ENCODE results near the gene CDK1. TPM values are rescaled to one million over a fixed set of nuclear protein-coding genes. Genes with fewer than 3 reads are reported as not detected.

The CDK1 gene
- polyA plus RNA-seq, 1 experiment, result 16.8 TPM

GRCh38 chr10:60753817-60754216 is 24.5 kb upstream of the CDK1 start:
- no peak overlapping the region for H3K4me3 ChIP-seq (ENCODE audit: low read depth, low read length)
- H3K36me3 ChIP-seq (ENCODE audit: control insufficient read depth, insufficient read depth, low read length), result no peaks in the 10 kb centered on the region
- DNase-seq (ENCODE audit: low read depth), result no peak
- no peak for TF ChIP-seq CTCF (IDR thresholded peaks at IDR 0.05; ENCODE audit: insufficient read depth, low read depth, low read length)
- ChIA-PET CTCF (no interaction called here), POLR2A (no interaction called here)
- 0 out of 2 replicates have a peak, but pooled peaks cover under 1% of the 10 kb centered on the region for H3K27me3 ChIP-seq (ENCODE audit: control insufficient read depth, insufficient read depth, low read length)

GRCh38 chr10:60757420-60757895 is 20.8 kb upstream of the CDK1 start:
- no peaks in the 10 kb centered on the region; the same call in 1 of the 2 replicates for H3K27me3 ChIP-seq (ENCODE audit: control insufficient read depth, insufficient read depth, low read length)
- CTCF ChIA-PET, result interaction anchor here (1.4 kb wide), 1 partner anchor 10 kb away, joined by 3 read pairs; no protein-coding TSS in a partner anchor
- no peaks in the 10 kb centered on the region for H3K36me3 ChIP-seq (ENCODE audit: control insufficient read depth, insufficient read depth, low read length)
- POLR2A ChIA-PET, result no interaction called here
- H3K4me3 ChIP-seq (ENCODE audit: low read depth, low read length), result no peak overlapping the region
- TF ChIP-seq CTCF (IDR thresholded peaks at IDR 0.05; ENCODE audit: insufficient read depth, low read depth, low read length), result no peak
- DNase-seq (ENCODE audit: low read depth), result no peak

GRCh38 chr10:60759181-60759580 is 19.1 kb upstream of the CDK1 start:
- ChIA-PET CTCF (interaction anchor here (0.6 kb wide), 1 partner anchor 89 kb away, joined by 3 read pairs; no protein-coding TSS in a partner anchor), POLR2A (no interaction called here)
- H3K27me3 ChIP-seq (ENCODE audit: control insufficient read depth, insufficient read depth, low read length), result no peaks in the 10 kb centered on the region; the same call in 1 of the 2 replicates
- no peaks in the 10 kb centered on the region for H3K36me3 ChIP-seq (ENCODE audit: control insufficient read depth, insufficient read depth, low read length)
- H3K4me3 ChIP-seq (ENCODE audit: low read depth, low read length), result no peak overlapping the region
- DNase-seq (ENCODE audit: low read depth), result no peak
- no peak for TF ChIP-seq CTCF (IDR thresholded peaks at IDR 0.05; ENCODE audit: insufficient read depth, low read depth, low read length)

- H3K4me3 ChIP-seq (ENCODE audit: low read depth, low read length), result no peak overlapping the region
- POLR2A ChIA-PET, result no interaction called here
- no peak for DNase-seq (ENCODE audit: low read depth)
- CTCF ChIA-PET, result interaction anchor here (1.3 kb wide), 1 partner anchor 11 kb away, joined by 3 read pairs; no protein-coding TSS in a partner anchor
- no peak for TF ChIP-seq CTCF (IDR thresholded peaks at IDR 0.05; ENCODE audit: insufficient read depth, low read depth, low read length)
- H3K27me3 ChIP-seq (ENCODE audit: control insufficient read depth, insufficient read depth, low read length), result no peaks in the 10 kb centered on the region; the same call in 1 of the 2 replicates
- no peaks in the 10 kb centered on the region for H3K36me3 ChIP-seq (ENCODE audit: control insufficient read depth, insufficient read depth, low read length)
Observed at GRCh38 chr10:60760711-60761210, 17.5 kb upstream of the CDK1 start.

- Histone ChIP-seq H3K4me3 (ENCODE audit: low read depth, low read length) (no peak overlapping the region), H3K36me3 (ENCODE audit: control insufficient read depth, insufficient read depth, low read length) (no peaks in the 10 kb centered on the region), H3K27me3 (ENCODE audit: control insufficient read depth, insufficient read depth, low read length) (peaks cover 4% of the 10 kb centered on the region)
- no peak for DNase-seq (ENCODE audit: low read depth)
- POLR2A ChIA-PET, result no interaction called here
- TF ChIP-seq CTCF (IDR thresholded peaks at IDR 0.05; ENCODE audit: insufficient read depth, low read depth, low read length), result no peak
- CTCF ChIA-PET, result no interaction called here
Observed at GRCh38 chr10:60762554-60762953, 15.7 kb upstream of the CDK1 start.
